ENCODE data around the gene TSPAN9. TPM values are rescaled to one million over a fixed set of nuclear protein-coding genes. Genes with fewer than 3 reads are reported as not detected.

The TSPAN9 gene
- polyA plus RNA-seq, 3 donors, result 0.15 to 0.34 (median 0.25) TPM

- no peak overlapping the region for H3K27ac ChIP-seq (ENCODE audit: low read depth in 1 of 2, low read length in 2 of 2)
- no peak for TF ChIP-seq CTCF (IDR thresholded peaks at IDR 0.05)
- Mint-ChIP-seq H3K27me3 (ENCODE audit: low read depth in 3 of 3) (peaks cover 38 to 57% (median 49%) of the 10 kb centered on the region in 3 donors), H3K27ac (no peak overlapping the region), H3K36me3 (no peaks in the 10 kb centered on the region), H3K9me3 (peaks cover 0 to 10% (median 2%) of the 10 kb centered on the region in 7 donors), H3K4me1 (peaks cover 7% of the 10 kb centered on the region), H3K4me3 (peak overlapping the region in 1 of 2 donors; percentile 64)
- H4K20me1 ChIP-seq (ENCODE audit: insufficient read depth, low read length), result no peaks in the 10 kb centered on the region
- peaks cover 0 to 6% of the 10 kb centered on the region in 2 donors for H3K9me3 ChIP-seq (replicated peaks in 1 of 2; ENCODE audit: control insufficient read depth in 1 of 2, insufficient read depth in 1 of 2, low read length in 2 of 2)
- DNase-seq, result no peak
- H3K4me1 ChIP-seq (ENCODE audit: control insufficient read depth in 1 of 2, insufficient read depth in 2 of 2, low read length in 2 of 2), result peaks cover 0 to 14% of the 10 kb centered on the region in 2 donors
- H3K27me3 ChIP-seq (ENCODE audit: control insufficient read depth in 2 of 2, insufficient read depth in 2 of 2, low read length in 2 of 2), result peaks cover 21 to 30% of the 10 kb centered on the region in 2 donors
- H3K36me3 ChIP-seq (replicated peaks in 1 of 2; ENCODE audit: control insufficient read depth in 1 of 2, insufficient read depth in 2 of 2, low read length in 2 of 2), result no peaks in the 10 kb centered on the region
- no peaks in the 10 kb centered on the region for H3K79me2 ChIP-seq (ENCODE audit: insufficient read depth, low read length)
- no peak overlapping the region for H2AFZ ChIP-seq (ENCODE audit: insufficient read depth, low read depth, low read length, poor library complexity, severe bottlenecking)
- no peak overlapping the region for H3K9ac ChIP-seq (ENCODE audit: insufficient read depth, low read length, poor library complexity, severe bottlenecking)
- intact Hi-C loops (cut with micrococcal nuclease), result no loop called here
- no peak overlapping the region for H3K4me2 ChIP-seq (replicated peaks; ENCODE audit: extremely low read depth, low read length, poor library complexity, severe bottlenecking)
- no peak overlapping the region for H3K4me3 ChIP-seq (replicated peaks in 1 of 3; ENCODE audit: low read depth in 2 of 3, low read length in 3 of 3)
- 95% methylated on average over 3 of the region's 8 CpGs for WGBS (ENCODE audit: insufficient coverage)
Measured at GRCh38 chr12:3197131-3197818, 120.1 kb downstream of the TSPAN9 start.

GRCh38 chr12:3199551-3200031 lies 122.4 kb downstream of the TSPAN9 start:
- Mint-ChIP-seq H3K27me3 (ENCODE audit: low read depth in 3 of 3) (peaks cover 43 to 58% (median 57%) of the 10 kb centered on the region in 3 donors), H3K27ac (no peak overlapping the region), H3K4me1 (peaks cover 7% of the 10 kb centered on the region), H3K36me3 (no peaks in the 10 kb centered on the region), H3K9me3 (peaks cover 0 to 10% (median 2%) of the 10 kb centered on the region in 7 donors), H3K4me3 (peak overlapping the region in 1 of 2 donors; percentile 86)
- Histone ChIP-seq H3K9ac (ENCODE audit: insufficient read depth, low read length, poor library complexity, severe bottlenecking) (no peak overlapping the region), H3K4me3 (replicated peaks in 1 of 3; ENCODE audit: low read depth in 2 of 3, low read length in 3 of 3) (peak overlapping the region in 1 of 3 experiments; percentile 42), H3K27me3 (ENCODE audit: control insufficient read depth in 2 of 2, insufficient read depth in 2 of 2, low read length in 2 of 2) (peaks cover 28 to 42% of the 10 kb centered on the region in 2 donors), H3K79me2 (ENCODE audit: insufficient read depth, low read length) (no peaks in the 10 kb centered on the region), H3K36me3 (replicated peaks in 1 of 2; ENCODE audit: control insufficient read depth in 1 of 2, insufficient read depth in 2 of 2, low read length in 2 of 2) (no peaks in the 10 kb centered on the region), H4K20me1 (ENCODE audit: insufficient read depth, low read length) (no peaks in the 10 kb centered on the region), H3K27ac (ENCODE audit: low read depth in 1 of 2, low read length in 2 of 2) (no peak overlapping the region), H3K4me2 (replicated peaks; ENCODE audit: extremely low read depth, low read length, poor library complexity, severe bottlenecking) (peak overlapping the region; percentile 47), H3K9me3 (replicated peaks in 1 of 2; ENCODE audit: control insufficient read depth in 1 of 2, insufficient read depth in 1 of 2, low read length in 2 of 2) (peaks cover 0 to 6% of the 10 kb centered on the region in 2 donors), H2AFZ (ENCODE audit: insufficient read depth, low read depth, low read length, poor library complexity, severe bottlenecking) (no peak overlapping the region), H3K4me1 (ENCODE audit: control insufficient read depth in 1 of 2, insufficient read depth in 2 of 2, low read length in 2 of 2) (peaks cover 0 to 14% of the 10 kb centered on the region in 2 donors)
- no peak for DNase-seq
- 2% methylated on average over 41 of the region's 45 CpGs for whole genome bisulfite sequencing (ENCODE audit: insufficient coverage)
- intact Hi-C loops (cut with micrococcal nuclease), result no loop called here
- TF ChIP-seq CTCF (IDR thresholded peaks at IDR 0.05), result no peak
